Panc1 (cell line): ENCODE results near the gene SLC43A1. TPM values are rescaled to one million over a fixed set of nuclear protein-coding genes. Genes with fewer than 3 reads are reported as not detected.
"Not testable (repeated sequence)": the region's sequence is repeated elsewhere in the genome, so short reads cannot be mapped to it uniquely, and the experiment has no call there.

Experiments
- ATAC-seq: fragments of 200-7000 bp; cut with Tn5 transposase; 2 replicates; pipeline ENCODE4 v1.9.1; 2020; ENCODE audit warnings: mild to moderate bottlenecking, moderate library complexity
- BruUV-seq: library from RNA; stranded (reverse); fragments of 400-500 nt; replicated peaks from 2 replicates; lab custom pipeline; 2021; lab: Mats Ljungman, UMichigan
- CTCF ChIA-PET: fragments of 300-600 bp; sonication (Branson Sonifier 250); formaldehyde crosslinking; loops from one replicate; lab custom pipeline; 2022; ENCODE audit warnings: antibody characterized with exemption; lab: Charles Lee
- POLR2A ChIA-PET: fragments of 300-600 bp; sonication (Branson Sonifier 250); formaldehyde crosslinking; loops from one replicate; lab custom pipeline; 2022; ENCODE audit warnings: antibody characterized with exemption; lab: Charles Lee
- DNase-seq: peaks from one replicate; pipeline ENCODE4 v3.0.0-alpha.2; 2010; ENCODE audit warnings: low read depth, low spot score
- H3K27ac ChIP-seq: 2 replicates; pipeline ENCODE4 v1.5.1; 2011; ENCODE audit warnings: mild to moderate bottlenecking, low read length, inconsistent platforms
- H3K27me3 ChIP-seq: fragments of 200-500 bp; sonication (Bioruptor generic); 2 replicates; pipeline ENCODE4 v1.6.0; 2014; ENCODE audit warnings: low read length, inconsistent platforms; ENCODE audit not compliant: control insufficient read depth, insufficient read depth
- H3K36me3 ChIP-seq: fragments of 200-500 bp; sonication (Bioruptor generic); 2 replicates; pipeline ENCODE4 v1.5.1; 2014; ENCODE audit warnings: inconsistent platforms, mild to moderate bottlenecking, low read length, moderate library complexity; ENCODE audit not compliant: control insufficient read depth, insufficient read depth
- H3K4me1 ChIP-seq: 2 replicates; pipeline ENCODE4 v1.5.1; 2011; ENCODE audit warnings: inconsistent platforms, mild to moderate bottlenecking, low read length, moderate library complexity; ENCODE audit not compliant: control insufficient read depth, insufficient read depth
- H3K4me3 ChIP-seq, 2 experiments: 2 replicates each; pipeline ENCODE4 v1.5.1; 2011 to 2012; ENCODE audit warnings: low read depth in 2 of 2, low read length in 2 of 2, mild to moderate bottlenecking in 2 of 2, inconsistent platforms in 1 of 2, moderate library complexity in 1 of 2
- H3K9me3 ChIP-seq: fragments of 200-500 bp; sonication (Bioruptor generic); 2 replicates; pipeline ENCODE4 v1.5.1; 2014; ENCODE audit warnings: low read depth, mild to moderate bottlenecking, inconsistent platforms, low read length, moderate library complexity; ENCODE audit not compliant: control insufficient read depth, insufficient read depth
- POLR2AphosphoS5 ChIP-seq: IDR thresholded peaks from 2 replicates; pipeline ENCODE4 v1.6.1; 2012; ENCODE audit warnings: mild to moderate bottlenecking, low read depth, low read length, moderate library complexity
- SIN3A ChIP-seq: IDR thresholded peaks from 2 replicates; pipeline ENCODE4 v1.6.1; 2012; ENCODE audit warnings: low read depth, mild to moderate bottlenecking, low read length, moderate library complexity, borderline replicate concordance; ENCODE audit not compliant: insufficient read depth
- TCF7L2 ChIP-seq: IDR thresholded peaks from 2 replicates; pipeline ENCODE4 v1.6.1; 2011; ENCODE audit warnings: mild to moderate bottlenecking, low read depth, low read length, inconsistent platforms
- in situ Hi-C: cut with HindIII; loops from 2 replicates; pipeline ENCODE4 v1.10.0; 2016; ENCODE audit warnings: low sequenced_read_pairs, low pct_unique_long_range_greater_than_20kb
- intact Hi-C: fragments of 100-400 bp; cut with micrococcal nuclease; formaldehyde crosslinking; loops from one replicate; pipeline ENCODE4 v1.10.0; 2022; ENCODE audit not compliant: unreplicated experiment
- total RNA-seq: library from RNA; stranded (reverse); gene quantifications from one replicate; pipeline ENCODE4 v1.2.1, GENCODE V29; 2021; ENCODE audit not compliant: unreplicated experiment
- TF ChIP-seq, protein P1 (sequence below), 2 experiments: IDR thresholded peaks; 2 replicates each; pipeline ENCODE4 v1.6.1; 2011 to 2012; ENCODE audit warnings: low read depth in 2 of 2, control low read depth in 1 of 2, low read length in 1 of 2, mild to moderate bottlenecking in 1 of 2, moderate library complexity in 1 of 2; ENCODE audit not compliant: insufficient read depth in 1 of 2
- TF ChIP-seq, protein P2 (sequence below): fragments of 450-650 bp; IDR thresholded peaks from 2 replicates; pipeline ENCODE4 v1.5.1; 2017; ENCODE audit warnings: mild to moderate bottlenecking

SLC43A1 gene
- total RNA-seq, 1 experiment from 2014 or later = 2.0 TPM

DNA sequence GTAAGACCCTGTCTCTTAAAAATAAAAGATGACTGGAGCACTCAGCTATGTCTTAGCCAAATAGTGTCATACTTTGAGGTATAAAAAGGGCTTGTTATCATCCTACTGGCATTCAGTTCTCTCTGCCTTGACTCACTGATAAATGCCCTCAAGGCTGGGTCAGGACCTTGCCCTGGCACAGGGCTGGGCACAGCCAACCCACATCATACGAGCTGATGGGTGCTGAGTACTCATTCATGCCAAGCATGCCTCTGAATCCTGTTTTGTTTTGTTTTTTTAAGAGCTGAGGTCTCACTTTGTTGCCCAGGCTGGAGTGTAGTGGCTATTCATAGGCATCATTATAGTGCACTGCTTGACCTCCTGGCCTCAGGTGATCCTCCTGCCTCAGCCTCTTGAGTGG, 23.8 kb upstream of the SLC43A1 start:
- no peak for ATAC-seq
- no peak for DNase-seq
- POLR2A ChIA-PET = no interaction called here
- H3K9me3 ChIP-seq = no peaks in the 10 kb centered on the region
- H3K4me3 ChIP-seq = no peak overlapping the region
- no peaks in the 10 kb centered on the region for H3K36me3 ChIP-seq
- in situ Hi-C loops = no loop called here
- CTCF ChIA-PET = no interaction called here
- no peaks in the 10 kb centered on the region for H3K27me3 ChIP-seq
- H3K4me1 ChIP-seq = no peaks in the 10 kb centered on the region
- H3K27ac ChIP-seq = no peak overlapping the region
- BruUV-seq = no TSS peak
- intact Hi-C loops = no loop called here
- TF ChIP-seq TCF7L2 = no peak
- TF ChIP-seq POLR2AphosphoS5 = no peak
- TF ChIP-seq, protein P1, sequence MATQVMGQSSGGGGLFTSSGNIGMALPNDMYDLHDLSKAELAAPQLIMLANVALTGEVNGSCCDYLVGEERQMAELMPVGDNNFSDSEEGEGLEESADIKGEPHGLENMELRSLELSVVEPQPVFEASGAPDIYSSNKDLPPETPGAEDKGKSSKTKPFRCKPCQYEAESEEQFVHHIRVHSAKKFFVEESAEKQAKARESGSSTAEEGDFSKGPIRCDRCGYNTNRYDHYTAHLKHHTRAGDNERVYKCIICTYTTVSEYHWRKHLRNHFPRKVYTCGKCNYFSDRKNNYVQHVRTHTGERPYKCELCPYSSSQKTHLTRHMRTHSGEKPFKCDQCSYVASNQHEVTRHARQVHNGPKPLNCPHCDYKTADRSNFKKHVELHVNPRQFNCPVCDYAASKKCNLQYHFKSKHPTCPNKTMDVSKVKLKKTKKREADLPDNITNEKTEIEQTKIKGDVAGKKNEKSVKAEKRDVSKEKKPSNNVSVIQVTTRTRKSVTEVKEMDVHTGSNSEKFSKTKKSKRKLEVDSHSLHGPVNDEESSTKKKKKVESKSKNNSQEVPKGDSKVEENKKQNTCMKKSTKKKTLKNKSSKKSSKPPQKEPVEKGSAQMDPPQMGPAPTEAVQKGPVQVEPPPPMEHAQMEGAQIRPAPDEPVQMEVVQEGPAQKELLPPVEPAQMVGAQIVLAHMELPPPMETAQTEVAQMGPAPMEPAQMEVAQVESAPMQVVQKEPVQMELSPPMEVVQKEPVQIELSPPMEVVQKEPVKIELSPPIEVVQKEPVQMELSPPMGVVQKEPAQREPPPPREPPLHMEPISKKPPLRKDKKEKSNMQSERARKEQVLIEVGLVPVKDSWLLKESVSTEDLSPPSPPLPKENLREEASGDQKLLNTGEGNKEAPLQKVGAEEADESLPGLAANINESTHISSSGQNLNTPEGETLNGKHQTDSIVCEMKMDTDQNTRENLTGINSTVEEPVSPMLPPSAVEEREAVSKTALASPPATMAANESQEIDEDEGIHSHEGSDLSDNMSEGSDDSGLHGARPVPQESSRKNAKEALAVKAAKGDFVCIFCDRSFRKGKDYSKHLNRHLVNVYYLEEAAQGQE (IDR thresholded peaks at IDR 0.05; ENCODE audit: insufficient read depth in 1 of 2, low read depth in 2 of 2, low read length in 1 of 2) = no peak
- TF ChIP-seq, protein P2, sequence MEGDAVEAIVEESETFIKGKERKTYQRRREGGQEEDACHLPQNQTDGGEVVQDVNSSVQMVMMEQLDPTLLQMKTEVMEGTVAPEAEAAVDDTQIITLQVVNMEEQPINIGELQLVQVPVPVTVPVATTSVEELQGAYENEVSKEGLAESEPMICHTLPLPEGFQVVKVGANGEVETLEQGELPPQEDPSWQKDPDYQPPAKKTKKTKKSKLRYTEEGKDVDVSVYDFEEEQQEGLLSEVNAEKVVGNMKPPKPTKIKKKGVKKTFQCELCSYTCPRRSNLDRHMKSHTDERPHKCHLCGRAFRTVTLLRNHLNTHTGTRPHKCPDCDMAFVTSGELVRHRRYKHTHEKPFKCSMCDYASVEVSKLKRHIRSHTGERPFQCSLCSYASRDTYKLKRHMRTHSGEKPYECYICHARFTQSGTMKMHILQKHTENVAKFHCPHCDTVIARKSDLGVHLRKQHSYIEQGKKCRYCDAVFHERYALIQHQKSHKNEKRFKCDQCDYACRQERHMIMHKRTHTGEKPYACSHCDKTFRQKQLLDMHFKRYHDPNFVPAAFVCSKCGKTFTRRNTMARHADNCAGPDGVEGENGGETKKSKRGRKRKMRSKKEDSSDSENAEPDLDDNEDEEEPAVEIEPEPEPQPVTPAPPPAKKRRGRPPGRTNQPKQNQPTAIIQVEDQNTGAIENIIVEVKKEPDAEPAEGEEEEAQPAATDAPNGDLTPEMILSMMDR = no peak
- no peak for TF ChIP-seq SIN3A

DNA sequence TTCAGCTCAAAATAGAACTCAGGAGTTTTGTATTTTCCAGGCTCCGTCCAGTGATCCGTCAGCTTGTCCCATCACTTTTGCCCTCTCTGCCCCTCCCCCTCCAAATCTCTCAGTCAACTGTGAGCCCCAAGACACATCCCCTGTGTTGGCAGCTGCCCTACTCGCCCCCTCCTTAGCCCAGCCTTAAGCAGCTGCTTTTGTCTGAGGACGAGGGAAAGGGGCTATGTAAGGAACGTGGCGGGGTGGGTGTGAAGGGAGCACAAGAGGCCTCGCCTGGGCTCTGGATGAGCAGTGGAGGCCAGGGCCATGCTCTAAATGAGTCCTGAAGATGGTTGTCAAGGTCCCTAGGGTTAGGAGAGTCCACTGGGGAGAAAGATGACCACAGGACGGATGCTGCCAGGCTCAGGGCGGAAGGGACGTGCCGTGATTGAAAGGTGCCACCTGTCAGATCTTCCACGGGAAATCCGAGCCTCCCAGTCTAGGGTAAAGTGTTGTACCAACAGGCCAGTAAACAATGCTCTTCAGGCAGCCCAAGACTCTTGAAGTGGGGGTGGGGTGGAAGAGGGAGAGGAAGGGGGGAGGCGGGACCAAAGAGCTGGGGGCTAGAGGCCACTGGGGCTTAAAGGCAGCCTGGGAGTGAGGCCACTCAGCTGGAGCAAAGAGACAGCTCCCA, 21.6 kb upstream of the SLC43A1 start, which contains the start of gene SMTNL1:
SMTNL1 (plus strand) TSS at position 649 of the 673 bp plus-strand sequence. CDS start 5,048 bp downstream, outside the sequence.
- ATAC-seq (no peak), DNase-seq (no peak)
- H3K4me1 ChIP-seq = no peaks in the 10 kb centered on the region
- CTCF ChIA-PET = no interaction called here
- no peak within 1 kb of the TSS for H3K4me3 ChIP-seq
- intact Hi-C loops = no loop called here
- TF ChIP-seq TCF7L2 (no peak), SIN3A (no peak), POLR2AphosphoS5 (no peak)
- TF ChIP-seq, protein P2 = no peak
- TF ChIP-seq, protein P1 (IDR thresholded peaks at IDR 0.05; ENCODE audit: insufficient read depth in 1 of 2, low read depth in 2 of 2, low read length in 1 of 2) = no peak
- H3K36me3 ChIP-seq = no peaks in the 10 kb centered on the region
- POLR2A ChIA-PET = no interaction called here
- no TSS peak for BruUV-seq
- no peak within 1 kb of the TSS for H3K27ac ChIP-seq
- H3K9me3 ChIP-seq = no peaks in the 10 kb centered on the region
- H3K27me3 ChIP-seq = no peaks in the 10 kb centered on the region
- in situ Hi-C loops = no loop called here

DNA sequence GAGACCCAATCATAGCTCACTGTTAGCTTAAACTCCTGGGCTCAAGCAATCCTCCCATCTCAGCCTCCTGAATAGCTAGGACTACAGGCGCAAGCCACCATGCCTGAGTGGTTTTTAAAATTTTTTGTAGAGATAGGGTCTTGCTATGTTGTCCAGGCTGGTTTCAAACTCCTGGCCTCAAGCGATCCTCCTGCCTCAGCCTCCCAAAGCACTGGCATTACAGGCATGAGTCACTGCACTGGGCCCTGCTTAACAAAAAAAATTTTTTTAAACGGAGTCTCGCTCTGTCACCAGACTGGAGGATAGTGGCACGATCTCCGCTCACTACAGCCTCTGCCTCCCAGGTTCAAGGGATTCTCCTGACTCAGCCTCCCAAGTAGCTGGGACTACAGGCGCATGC, 18.9 kb upstream of the SLC43A1 start:
- H3K36me3 ChIP-seq, BruUV-seq, H3K27ac ChIP-seq, in situ Hi-C loops, H3K9me3 ChIP-seq, CTCF ChIA-PET, intact Hi-C loops, DNase-seq, H3K4me3 ChIP-seq, ATAC-seq, H3K27me3 ChIP-seq: not testable (repeated sequence)
- peaks cover 11% of the 10 kb centered on the region for H3K4me1 ChIP-seq
- POLR2A ChIA-PET = interaction anchor here (0.6 kb wide), 1 partner anchor 110 kb away, joined by 3 read pairs; no protein-coding TSS in a partner anchor
